HTERT RPE-1 (cell line): Measurements from ENCODE around the gene DYNLL1.

Experiments
- in situ Hi-C: fragments of 300-500 bp; cut with MboI; formaldehyde crosslinking; loops from 4 replicates; pipeline ENCODE4 v1.14.3; 2020; ENCODE audit warnings: low sequenced_read_pairs

The DYNLL1 gene

GRCh38 chr12:120546050-120546386 is 50.1 kb downstream of the DYNLL1 start:
- in situ Hi-C loops: no loop called here
